ENCODE measurements around the gene FAS. TPM values are rescaled to one million over a fixed set of nuclear protein-coding genes. Genes with fewer than 3 reads are reported as not detected.

FAS gene
- total RNA-seq, 1 donor from 2014 or later, result 36.1 TPM

DNA sequence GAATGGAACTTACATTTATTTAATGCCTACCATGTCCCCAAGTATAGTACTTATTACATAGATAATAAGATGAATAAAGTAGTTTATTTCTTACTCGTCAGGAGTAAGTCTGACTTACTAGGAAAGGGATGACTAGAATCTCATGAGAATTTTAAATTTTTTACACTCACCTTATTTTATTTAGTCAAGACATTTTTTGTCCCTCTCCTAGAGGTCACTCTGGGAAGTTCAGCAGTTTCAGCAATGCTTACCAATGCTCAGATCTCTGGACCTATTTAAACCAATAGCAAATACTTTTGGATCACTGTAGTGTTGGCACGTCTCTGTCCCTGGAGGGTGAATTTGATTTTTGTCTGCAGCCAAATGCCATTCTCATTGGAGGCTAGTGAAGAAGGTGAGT lies 27.3 kb upstream of the FAS start:
- Histone ChIP-seq H3K36me3 (ENCODE audit: control insufficient read depth, insufficient read depth, low read length) (no peaks in the 10 kb centered on the region), H3K4me3 (ENCODE audit: low read depth, low read length) (no peak overlapping the region), H3K27me3 (ENCODE audit: control insufficient read depth, insufficient read depth, low read length) (no peaks in the 10 kb centered on the region)
- no peak for FAIRE-seq
- TF ChIP-seq, protein P1, sequence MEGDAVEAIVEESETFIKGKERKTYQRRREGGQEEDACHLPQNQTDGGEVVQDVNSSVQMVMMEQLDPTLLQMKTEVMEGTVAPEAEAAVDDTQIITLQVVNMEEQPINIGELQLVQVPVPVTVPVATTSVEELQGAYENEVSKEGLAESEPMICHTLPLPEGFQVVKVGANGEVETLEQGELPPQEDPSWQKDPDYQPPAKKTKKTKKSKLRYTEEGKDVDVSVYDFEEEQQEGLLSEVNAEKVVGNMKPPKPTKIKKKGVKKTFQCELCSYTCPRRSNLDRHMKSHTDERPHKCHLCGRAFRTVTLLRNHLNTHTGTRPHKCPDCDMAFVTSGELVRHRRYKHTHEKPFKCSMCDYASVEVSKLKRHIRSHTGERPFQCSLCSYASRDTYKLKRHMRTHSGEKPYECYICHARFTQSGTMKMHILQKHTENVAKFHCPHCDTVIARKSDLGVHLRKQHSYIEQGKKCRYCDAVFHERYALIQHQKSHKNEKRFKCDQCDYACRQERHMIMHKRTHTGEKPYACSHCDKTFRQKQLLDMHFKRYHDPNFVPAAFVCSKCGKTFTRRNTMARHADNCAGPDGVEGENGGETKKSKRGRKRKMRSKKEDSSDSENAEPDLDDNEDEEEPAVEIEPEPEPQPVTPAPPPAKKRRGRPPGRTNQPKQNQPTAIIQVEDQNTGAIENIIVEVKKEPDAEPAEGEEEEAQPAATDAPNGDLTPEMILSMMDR (IDR thresholded peaks at IDR 0.05; ENCODE audit: insufficient read depth, low read length, severe bottlenecking), result no peak
- DNase-seq (ENCODE audit: low read depth), result no peak

DNA sequence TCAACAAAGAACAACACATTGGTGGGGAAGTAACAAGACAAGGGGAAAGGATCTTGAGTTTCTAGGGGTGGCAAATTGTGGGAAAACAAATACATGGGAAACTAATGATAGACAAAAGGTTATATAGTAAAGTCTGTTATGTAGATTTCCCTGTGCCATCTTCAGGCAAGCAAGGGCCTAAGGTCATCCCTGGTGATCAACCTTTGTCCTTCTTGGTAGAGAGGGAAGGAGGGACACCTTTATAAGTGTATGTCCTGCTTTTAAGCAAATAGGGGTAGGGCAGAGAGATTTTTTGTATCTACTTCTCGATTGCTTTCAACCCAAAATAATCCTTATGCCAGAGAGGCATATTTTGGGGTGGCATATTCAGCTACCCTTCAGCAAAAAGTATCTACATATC lies 26.2 kb upstream of the FAS start:
- H3K36me3 ChIP-seq (ENCODE audit: control insufficient read depth, insufficient read depth, low read length), result no peaks in the 10 kb centered on the region
- H3K4me3 ChIP-seq (ENCODE audit: low read depth, low read length), result no peak overlapping the region
- no peak for DNase-seq (ENCODE audit: low read depth)
- TF ChIP-seq, protein P1 (IDR thresholded peaks at IDR 0.05; ENCODE audit: insufficient read depth, low read length, severe bottlenecking), result no peak
- FAIRE-seq, result no peak
- no peaks in the 10 kb centered on the region for H3K27me3 ChIP-seq (ENCODE audit: control insufficient read depth, insufficient read depth, low read length)

DNA sequence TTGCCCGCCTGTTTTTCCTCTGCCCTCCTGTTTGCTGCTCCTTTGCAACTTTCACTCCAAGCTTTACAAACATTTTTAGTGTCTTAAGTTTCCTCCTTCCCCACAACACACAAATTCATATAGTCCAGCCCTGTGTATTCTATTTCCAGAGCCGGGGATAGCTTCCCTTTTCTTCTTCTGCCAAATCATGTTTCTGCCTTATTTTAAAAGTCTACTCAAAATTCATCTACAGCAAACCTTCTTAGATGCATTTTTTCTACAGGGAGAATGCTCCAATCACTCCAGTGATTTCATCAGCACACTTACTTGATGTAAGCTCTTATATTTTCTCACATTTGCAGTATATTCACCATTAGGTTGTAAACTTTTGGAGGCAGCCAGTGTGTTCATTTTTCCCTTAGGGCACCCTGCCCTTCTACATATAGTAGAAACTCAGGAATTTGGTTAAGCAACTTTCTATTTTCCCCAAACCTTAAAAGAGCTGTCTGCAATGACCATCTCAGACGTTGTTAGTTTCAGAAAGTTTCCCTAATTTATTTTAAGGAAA lies 25.7 kb upstream of the FAS start:
- H3K4me3 ChIP-seq (ENCODE audit: low read depth, low read length), result no peak overlapping the region
- TF ChIP-seq, protein P1 (IDR thresholded peaks at IDR 0.05; ENCODE audit: insufficient read depth, low read length, severe bottlenecking), result no peak
- H3K36me3 ChIP-seq (ENCODE audit: control insufficient read depth, insufficient read depth, low read length), result no peaks in the 10 kb centered on the region
- H3K27me3 ChIP-seq (ENCODE audit: control insufficient read depth, insufficient read depth, low read length), result no peaks in the 10 kb centered on the region
- FAIRE-seq, result no peak
- DNase-seq (ENCODE audit: low read depth), result no peak

DNA sequence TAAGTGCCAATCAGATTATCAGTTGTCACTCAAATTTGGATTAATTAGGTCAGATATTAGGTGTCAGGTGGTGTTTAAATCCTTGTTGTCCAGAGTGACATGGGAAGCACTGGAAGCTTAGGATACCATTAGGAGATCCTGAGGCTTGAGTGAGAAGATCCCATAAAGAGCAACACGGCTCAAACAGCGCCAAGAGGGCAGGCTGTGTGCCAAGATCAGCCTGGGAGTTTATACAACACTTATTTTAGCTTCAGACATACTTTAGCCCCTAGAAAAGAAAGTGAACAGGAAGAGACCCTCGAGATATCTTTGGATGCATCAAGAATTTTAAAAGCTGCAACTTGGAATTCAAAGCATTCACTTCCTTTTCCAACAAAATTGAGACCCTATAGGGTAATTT lies 23.8 kb upstream of the FAS start:
- DNase-seq (ENCODE audit: low read depth) (no peak), FAIRE-seq (no peak)
- H3K27me3 ChIP-seq (ENCODE audit: control insufficient read depth, insufficient read depth, low read length), result no peaks in the 10 kb centered on the region
- no peak overlapping the region for H3K4me3 ChIP-seq (ENCODE audit: low read depth, low read length)
- TF ChIP-seq, protein P1 (IDR thresholded peaks at IDR 0.05; ENCODE audit: insufficient read depth, low read length, severe bottlenecking), result no peak
- H3K36me3 ChIP-seq (ENCODE audit: control insufficient read depth, insufficient read depth, low read length), result no peaks in the 10 kb centered on the region

DNA sequence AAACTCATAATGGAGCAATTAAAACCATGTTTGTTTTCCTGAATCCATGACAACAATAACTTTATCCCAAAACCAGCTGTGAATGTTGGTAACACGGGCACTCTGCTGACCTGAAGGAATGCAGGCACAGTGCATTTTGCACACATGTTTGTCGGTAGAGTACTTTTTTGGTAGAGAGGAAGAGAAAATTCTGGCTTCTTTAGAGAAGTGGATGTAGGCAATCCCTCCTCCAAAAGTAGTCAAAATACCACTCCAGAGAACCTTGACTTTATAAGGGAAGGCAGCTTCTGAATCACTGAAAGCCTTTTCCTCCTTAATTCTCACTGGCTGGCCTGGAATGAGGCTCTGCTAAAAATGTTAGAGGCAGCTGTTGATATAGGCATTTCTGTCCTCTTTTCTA lies 22.2 kb upstream of the FAS start:
- TF ChIP-seq, protein P1 (IDR thresholded peaks at IDR 0.05; ENCODE audit: insufficient read depth, low read length, severe bottlenecking), result no peak
- Histone ChIP-seq H3K4me3 (ENCODE audit: low read depth, low read length) (no peak overlapping the region), H3K27me3 (ENCODE audit: control insufficient read depth, insufficient read depth, low read length) (no peaks in the 10 kb centered on the region), H3K36me3 (ENCODE audit: control insufficient read depth, insufficient read depth, low read length) (no peaks in the 10 kb centered on the region)
- FAIRE-seq (no peak), DNase-seq (ENCODE audit: low read depth) (no peak)
